HEK293T (cell line): ENCODE results near the gene PCNP.

ENCODE experiments used
- ARNT ChIP-seq: fragments of 450-650 bp; IDR thresholded peaks from 2 replicates; pipeline ENCODE4 v1.6.1; 2017; ENCODE audit warnings: mild to moderate bottlenecking
- BHLHE40 ChIP-seq: fragments of 450-650 bp; IDR thresholded peaks from 2 replicates; pipeline ENCODE4 v1.6.1; 2016; ENCODE audit warnings: mild to moderate bottlenecking, moderate library complexity, borderline replicate concordance
- CTBP1 ChIP-seq: fragments of 450-650 bp; IDR thresholded peaks from 2 replicates; pipeline ENCODE4 v1.6.1; 2016; ENCODE audit warnings: borderline replicate concordance
- ELF4 ChIP-seq: fragments of 450-650 bp; IDR thresholded peaks from 2 replicates; pipeline ENCODE4 v1.6.1; 2017; ENCODE audit warnings: antibody characterized with exemption
- FOXA1 ChIP-seq: fragments of 450-650 bp; IDR thresholded peaks from 2 replicates; pipeline ENCODE4 v1.6.1; 2016; ENCODE audit warnings: mild to moderate bottlenecking
- FOXK2 ChIP-seq: fragments of 450-650 bp; IDR thresholded peaks from 2 replicates; pipeline ENCODE4 v1.6.1; 2016; ENCODE audit warnings: mild to moderate bottlenecking
- FOXM1 ChIP-seq: fragments of 450-650 bp; IDR thresholded peaks from 2 replicates; pipeline ENCODE4 v1.6.1; 2017; ENCODE audit warnings: mild to moderate bottlenecking, borderline replicate concordance
- HDGF ChIP-seq: fragments of 450-650 bp; IDR thresholded peaks from 2 replicates; pipeline ENCODE4 v1.6.1; 2017; ENCODE audit warnings: antibody characterized with exemption, borderline replicate concordance
- NFRKB ChIP-seq: fragments of 450-650 bp; IDR thresholded peaks from 2 replicates; pipeline ENCODE4 v1.6.1; 2016; ENCODE audit warnings: mild to moderate bottlenecking, moderate library complexity
- SP1 ChIP-seq: fragments of 450-650 bp; IDR thresholded peaks from 2 replicates; pipeline ENCODE4 v1.6.1; 2017
- SUZ12 ChIP-seq: fragments of 450-650 bp; IDR thresholded peaks from 2 replicates; pipeline ENCODE4 v1.6.1; 2016; ENCODE audit warnings: mild to moderate bottlenecking
- TARDBP ChIP-seq: fragments of 450-650 bp; IDR thresholded peaks from 2 replicates; pipeline ENCODE4 v1.6.1; 2016
- ZNF384 ChIP-seq: fragments of 450-650 bp; IDR thresholded peaks from 2 replicates; pipeline ENCODE4 v1.6.1; 2016
- TF ChIP-seq, protein P1 (sequence below): fragments of 450-650 bp; IDR thresholded peaks from 2 replicates; pipeline ENCODE4 v1.6.1; 2016

DNA sequence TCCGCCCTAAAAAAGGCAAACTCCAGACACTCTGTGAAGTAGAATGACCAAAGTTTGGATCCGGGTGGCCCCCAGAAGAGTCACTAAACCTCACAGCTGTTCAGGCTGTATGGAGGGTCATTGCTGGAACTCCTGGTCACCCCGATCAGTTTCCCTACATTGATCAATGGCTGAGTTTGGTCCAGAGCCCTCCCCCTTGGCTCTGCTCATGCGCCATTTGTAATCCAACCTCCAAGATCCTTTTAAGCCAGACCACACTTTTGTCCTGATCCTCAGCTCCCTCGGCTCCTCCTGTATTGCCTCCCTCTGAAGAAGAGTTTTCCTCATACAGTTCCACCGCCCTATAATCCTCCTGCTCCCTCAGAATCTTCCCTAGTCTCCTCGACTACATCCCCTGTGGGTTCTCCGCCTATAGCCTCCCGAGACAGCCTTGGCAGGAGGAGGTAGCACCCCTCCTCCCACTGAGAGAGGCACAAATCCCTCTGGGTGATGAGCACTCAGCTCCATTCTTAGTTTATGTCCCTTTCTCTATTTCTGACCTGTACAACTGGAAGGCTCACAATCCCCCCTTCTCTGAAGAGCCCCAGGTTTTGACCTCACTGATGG lies 60.7 kb downstream of the PCNP start:
- TF ChIP-seq ELF4 (no peak), SP1 (no peak), TARDBP (no peak), FOXA1 (no peak), FOXM1 (no peak), BHLHE40 (no peak), CTBP1 (no peak), ZNF384 (no peak), SUZ12 (no peak), FOXK2 (no peak), NFRKB (no peak), ARNT (no peak), HDGF (no peak)
- TF ChIP-seq, protein P1, sequence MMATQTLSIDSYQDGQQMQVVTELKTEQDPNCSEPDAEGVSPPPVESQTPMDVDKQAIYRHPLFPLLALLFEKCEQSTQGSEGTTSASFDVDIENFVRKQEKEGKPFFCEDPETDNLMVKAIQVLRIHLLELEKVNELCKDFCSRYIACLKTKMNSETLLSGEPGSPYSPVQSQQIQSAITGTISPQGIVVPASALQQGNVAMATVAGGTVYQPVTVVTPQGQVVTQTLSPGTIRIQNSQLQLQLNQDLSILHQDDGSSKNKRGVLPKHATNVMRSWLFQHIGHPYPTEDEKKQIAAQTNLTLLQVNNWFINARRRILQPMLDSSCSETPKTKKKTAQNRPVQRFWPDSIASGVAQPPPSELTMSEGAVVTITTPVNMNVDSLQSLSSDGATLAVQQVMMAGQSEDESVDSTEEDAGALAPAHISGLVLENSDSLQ, result no peak
